ENCODE data around the gene SLCO2A1. TPM values are rescaled to one million over a fixed set of nuclear protein-coding genes. Genes with fewer than 3 reads are reported as not detected.

Gene SLCO2A1
- total RNA-seq, 1 donor from 2014 or later = 0.78 TPM

- DNase-seq = no peak
Observed at GRCh38 chr3:133932009-133932408, 97.7 kb downstream of the SLCO2A1 start.

GRCh38 chr3:133931084-133931483 lies 98.6 kb downstream of the SLCO2A1 start:
- DNase-seq = no peak

GRCh38 chr3:133930341-133930933 lies 99.3 kb downstream of the SLCO2A1 start:
- DNase-seq = no peak

GRCh38 chr3:133928903-133929607 lies 100.7 kb downstream of the SLCO2A1 start:
- no peak for DNase-seq

GRCh38 chr3:133928136-133928893 lies 101.4 kb downstream of the SLCO2A1 start:
- DNase-seq = no peak

- no peak for DNase-seq
Observed at GRCh38 chr3:133927540-133928066, 102.1 kb downstream of the SLCO2A1 start.

- DNase-seq = no peak
Observed at GRCh38 chr3:133926736-133927539, 102.8 kb downstream of the SLCO2A1 start.

GRCh38 chr3:133925960-133926735 lies 103.6 kb downstream of the SLCO2A1 start:
- no peak for DNase-seq

- no peak for DNase-seq
Observed at GRCh38 chr3:133924041-133924440, 105.7 kb downstream of the SLCO2A1 start.

GRCh38 chr3:133921592-133921991 lies 108.1 kb downstream of the SLCO2A1 start:
- no peak for DNase-seq

- DNase-seq = no peak
Observed at GRCh38 chr3:133917144-133917543, 112.6 kb downstream of the SLCO2A1 start.

GRCh38 chr3:133915685-133916658 lies 113.8 kb downstream of the SLCO2A1 start:
- DNase-seq = no peak

- no peak for DNase-seq
Observed at GRCh38 chr3:133914839-133915600, 114.7 kb downstream of the SLCO2A1 start.

GRCh38 chr3:133910422-133910821 lies 119.3 kb downstream of the SLCO2A1 start:
- DNase-seq = no peak

GRCh38 chr3:133905376-133905775 lies 124.3 kb downstream of the SLCO2A1 start:
- DNase-seq = no peak

- DNase-seq = no peak
Observed at GRCh38 chr3:133901847-133902246, 127.9 kb downstream of the SLCO2A1 start.

- DNase-seq = no peak
Observed at GRCh38 chr3:133901083-133901482, 128.6 kb downstream of the SLCO2A1 start.

GRCh38 chr3:133899311-133899710 lies 130.4 kb downstream of the SLCO2A1 start:
- no peak for DNase-seq

- no peak for DNase-seq
Observed at GRCh38 chr3:133897547-133897946, 132.2 kb downstream of the SLCO2A1 start.
